PFSK-1 (cell line): ENCODE results near the gene CLCA1.

Source experiments
- FOXP2 ChIP-seq: optimal IDR thresholded peaks from 2 replicates; pipeline ENCODE3; 2011; ENCODE audit warnings: borderline replicate concordance, control low read depth, inconsistent platforms; ENCODE audit not compliant: insufficient read depth; ENCODE audit errors: extremely low read length, extremely low read depth
- POLR2AphosphoS5 ChIP-seq: IDR thresholded peaks from 2 replicates; pipeline ENCODE4 v1.6.1; 2012; ENCODE audit warnings: low read depth, mild to moderate bottlenecking, control low read depth, low read length, moderate library complexity
- REST ChIP-seq, 2 experiments: IDR thresholded peaks; 2 replicates each; pipeline versions ENCODE4 v1.6.1 to v1.8.0; 2011 to 2012; ENCODE audit warnings: low read depth in 2 of 2, low read length in 2 of 2, control low read depth in 1 of 2, inconsistent platforms in 1 of 2, mild to moderate bottlenecking in 1 of 2, moderate library complexity in 1 of 2; ENCODE audit not compliant: insufficient read depth in 1 of 2

- TF ChIP-seq POLR2AphosphoS5 (no peak), REST (IDR thresholded peaks at IDR 0.05; ENCODE audit: insufficient read depth in 1 of 2, low read depth in 2 of 2, low read length in 2 of 2) (no peak), FOXP2 (no peak)
Measured at GRCh38 chr1:86430376-86430775, 38.4 kb upstream of the CLCA1 start.
